Measurements from ENCODE around the gene NPHS2.

Gene NPHS2

DNA sequence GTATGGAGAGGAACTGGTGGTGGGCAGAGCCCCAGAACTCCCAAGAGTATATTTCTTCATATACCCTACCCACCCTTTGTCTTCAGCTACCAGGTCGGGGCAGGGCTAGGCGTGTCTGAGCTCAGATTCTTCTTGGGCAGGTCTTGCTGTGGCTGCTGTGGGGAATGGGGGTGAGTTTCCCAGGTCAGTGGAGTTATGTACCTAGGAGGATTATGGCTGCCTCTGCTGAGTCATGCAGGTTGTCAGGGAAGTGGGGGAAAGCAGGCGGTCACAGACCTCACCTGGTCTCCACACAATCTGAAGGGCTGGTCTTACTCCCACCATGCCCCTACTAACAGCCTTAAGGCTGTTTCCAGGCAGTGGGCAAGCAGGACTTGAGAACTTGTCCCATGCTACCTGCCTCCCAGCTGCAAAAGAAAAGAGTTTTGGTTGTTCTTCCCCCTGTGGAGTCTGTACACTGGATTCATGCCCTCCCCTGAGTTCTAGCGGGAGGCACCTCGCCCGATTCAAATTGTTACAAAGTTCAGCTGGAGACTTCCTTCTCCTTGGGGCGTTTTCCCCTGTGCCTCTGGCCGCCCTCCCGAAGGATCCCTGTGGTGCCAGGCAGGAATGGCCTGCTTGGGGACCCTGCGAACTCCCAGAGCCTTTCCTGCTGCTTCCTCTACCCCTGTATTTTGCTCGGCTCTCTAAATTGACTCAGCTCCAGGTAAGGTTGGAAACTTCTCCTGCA lies 58.6 kb downstream of the NPHS2 start:
- in situ Hi-C loops (cut with HindIII; ENCODE audit: low sequenced_read_pairs) = no loop called here
- TF ChIP-seq, protein P1, sequence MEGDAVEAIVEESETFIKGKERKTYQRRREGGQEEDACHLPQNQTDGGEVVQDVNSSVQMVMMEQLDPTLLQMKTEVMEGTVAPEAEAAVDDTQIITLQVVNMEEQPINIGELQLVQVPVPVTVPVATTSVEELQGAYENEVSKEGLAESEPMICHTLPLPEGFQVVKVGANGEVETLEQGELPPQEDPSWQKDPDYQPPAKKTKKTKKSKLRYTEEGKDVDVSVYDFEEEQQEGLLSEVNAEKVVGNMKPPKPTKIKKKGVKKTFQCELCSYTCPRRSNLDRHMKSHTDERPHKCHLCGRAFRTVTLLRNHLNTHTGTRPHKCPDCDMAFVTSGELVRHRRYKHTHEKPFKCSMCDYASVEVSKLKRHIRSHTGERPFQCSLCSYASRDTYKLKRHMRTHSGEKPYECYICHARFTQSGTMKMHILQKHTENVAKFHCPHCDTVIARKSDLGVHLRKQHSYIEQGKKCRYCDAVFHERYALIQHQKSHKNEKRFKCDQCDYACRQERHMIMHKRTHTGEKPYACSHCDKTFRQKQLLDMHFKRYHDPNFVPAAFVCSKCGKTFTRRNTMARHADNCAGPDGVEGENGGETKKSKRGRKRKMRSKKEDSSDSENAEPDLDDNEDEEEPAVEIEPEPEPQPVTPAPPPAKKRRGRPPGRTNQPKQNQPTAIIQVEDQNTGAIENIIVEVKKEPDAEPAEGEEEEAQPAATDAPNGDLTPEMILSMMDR (IDR thresholded peaks at IDR 0.05; ENCODE audit: low read depth, low read length, missing control alignments) = no peak

DNA sequence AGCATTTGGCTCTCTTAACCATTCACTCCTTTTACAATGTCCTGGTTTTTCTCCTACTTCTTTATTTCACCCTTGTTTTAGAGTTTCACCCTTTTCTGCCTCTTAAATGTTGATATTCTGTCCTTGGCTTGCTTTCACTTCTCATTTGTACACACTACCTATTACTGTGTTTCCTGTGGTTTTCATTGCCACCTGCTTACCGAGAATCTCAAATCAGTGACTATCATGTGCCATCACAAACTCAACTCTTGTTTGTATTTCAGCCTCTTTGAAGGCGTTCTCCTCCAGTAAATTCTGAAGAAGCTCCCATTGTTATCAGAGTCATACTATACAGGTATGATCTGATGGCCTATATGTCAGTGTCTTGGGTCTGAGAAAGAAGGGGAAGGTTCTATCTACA lies 65.7 kb downstream of the NPHS2 start:
- in situ Hi-C loops (cut with HindIII; ENCODE audit: low sequenced_read_pairs) = no loop called here
- DNase-seq (ENCODE audit: low read depth) = no peak
- TF ChIP-seq, protein P1 (IDR thresholded peaks at IDR 0.05; ENCODE audit: low read depth, low read length, missing control alignments) = no peak
- no peak overlapping the region for H3K4me3 ChIP-seq (ENCODE audit: low read depth, low read length)

More for the DNA sequence above, 58.6 kb downstream of the NPHS2 start:
- no peak for DNase-seq (ENCODE audit: low read depth)
- H3K4me3 ChIP-seq (ENCODE audit: low read depth, low read length) = no peak overlapping the region

DNA sequence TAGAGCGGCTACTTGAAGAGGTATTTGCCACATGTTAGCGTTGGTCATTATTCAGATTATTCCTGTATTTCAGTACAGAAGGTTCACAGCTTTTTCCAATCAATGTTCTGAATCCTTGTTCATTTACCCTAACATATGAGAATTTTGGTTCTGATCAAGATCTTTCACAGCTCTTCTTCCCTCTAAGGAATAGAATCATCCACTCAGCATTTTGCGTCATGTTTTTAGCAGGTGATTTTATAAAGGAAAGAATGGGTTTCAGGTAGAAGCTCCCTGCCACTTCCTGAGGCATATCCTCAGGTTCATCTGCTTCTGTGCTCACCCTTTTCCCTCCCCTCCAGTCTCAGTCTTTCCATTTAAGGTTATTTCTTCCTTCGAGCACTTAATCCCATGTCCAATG lies 66.4 kb downstream of the NPHS2 start:
- in situ Hi-C loops (cut with HindIII; ENCODE audit: low sequenced_read_pairs) = no loop called here
- TF ChIP-seq, protein P1 (IDR thresholded peaks at IDR 0.05; ENCODE audit: low read depth, low read length, missing control alignments) = no peak
- no peak for DNase-seq (ENCODE audit: low read depth)
- H3K4me3 ChIP-seq (ENCODE audit: low read depth, low read length) = no peak overlapping the region

DNA sequence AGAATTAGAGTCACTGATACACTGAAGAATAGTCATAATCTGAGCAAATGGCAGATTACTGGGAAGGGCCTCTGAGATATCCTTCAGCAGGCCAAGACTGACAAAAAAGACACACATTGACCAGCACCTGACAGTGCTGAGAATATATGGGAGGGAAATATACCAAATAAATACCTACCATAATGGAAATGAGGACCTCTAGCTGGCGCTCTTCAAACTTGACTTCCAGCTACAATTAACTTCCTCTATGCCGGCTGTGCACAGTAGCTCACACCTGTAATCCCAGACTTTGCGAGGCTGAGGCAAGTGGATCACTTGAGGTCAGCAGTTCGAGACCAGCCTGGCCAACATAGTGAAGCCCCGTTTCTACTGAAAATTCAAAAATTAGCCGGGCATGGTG lies 69.5 kb downstream of the NPHS2 start:
- no peak for DNase-seq (ENCODE audit: low read depth)
- in situ Hi-C loops (cut with HindIII; ENCODE audit: low sequenced_read_pairs) = no loop called here
- TF ChIP-seq, protein P1 (IDR thresholded peaks at IDR 0.05; ENCODE audit: low read depth, low read length, missing control alignments) = no peak
- no peak overlapping the region for H3K4me3 ChIP-seq (ENCODE audit: low read depth, low read length)
